Measurements from ENCODE around the gene RTN3. TPM values are rescaled to one million over a fixed set of nuclear protein-coding genes. Genes with fewer than 3 reads are reported as not detected.

RTN3 gene
- total RNA-seq, 1 experiment from 2014 or later: 173 TPM

DNA sequence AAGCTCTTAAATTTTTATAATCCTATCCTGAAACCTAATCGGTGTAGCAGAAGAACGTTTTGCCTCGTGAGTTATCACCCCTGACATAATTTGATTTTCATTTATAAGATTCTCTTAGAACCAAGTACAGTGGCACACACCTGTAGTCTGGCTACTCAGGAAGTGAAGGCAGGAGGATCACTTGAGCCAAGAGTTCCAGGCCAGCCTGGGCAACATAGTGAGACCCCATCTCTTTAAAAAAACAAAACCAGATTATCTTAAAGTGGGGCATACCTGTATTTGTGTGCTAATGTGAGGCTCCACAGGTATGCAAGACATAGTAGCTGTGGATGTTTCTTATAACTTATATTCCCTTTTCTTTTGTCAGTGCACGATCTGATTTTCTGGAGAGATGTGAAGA lies 68.3 kb downstream of the RTN3 start:
- Histone ChIP-seq H3K4me2 (ENCODE audit: insufficient read depth, insufficient read length, low read length) (no peak overlapping the region), H2AK5ac (ENCODE audit: insufficient read length, low read length) (no peak overlapping the region), H2BK15ac (ENCODE audit: low read depth, low read length) (no peak overlapping the region), H3K23ac (ENCODE audit: insufficient read length, low read depth, low read length) (no peak overlapping the region), H3K14ac (ENCODE audit: insufficient read depth, low read length) (no peak overlapping the region), H3K79me2 (ENCODE audit: insufficient read depth, low read length) (peaks cover 2% of the 10 kb centered on the region; the same call in 1 of the 2 replicates), H3K27me3 (ENCODE audit: insufficient read depth, low read length) (no peaks in the 10 kb centered on the region), H2BK20ac (ENCODE audit: low read depth, low read length, poor library complexity, severe bottlenecking) (no peak overlapping the region), H3K79me1 (ENCODE audit: insufficient read depth, low read depth, low read length, poor library complexity, severe bottlenecking) (peaks cover 4% of the 10 kb centered on the region), H3K23me2 (ENCODE audit: insufficient read length, low read depth, low read length, poor library complexity, severe bottlenecking) (no peaks in the 10 kb centered on the region), H3K56ac (ENCODE audit: insufficient read length, low read depth, low read length) (no peak overlapping the region), H3T11ph (ENCODE audit: low read length) (no peak overlapping the region), H3K18ac (ENCODE audit: insufficient read length, low read depth, low read length) (no peak overlapping the region), H3K4ac (ENCODE audit: low read depth, low read length) (no peak overlapping the region), H3K4me1 (ENCODE audit: insufficient read depth, low read length) (peaks cover 4% of the 10 kb centered on the region; the same call in 1 of the 2 replicates), H4K91ac (ENCODE audit: insufficient read length, low read depth, low read length) (no peak overlapping the region), H2BK5ac (ENCODE audit: insufficient read length, low read length) (no peak overlapping the region), H2AFZ (ENCODE audit: low read length) (no peak overlapping the region), H3K9me3 (ENCODE audit: control insufficient read depth, low read depth, low read length) (no peaks in the 10 kb centered on the region), H2BK12ac (ENCODE audit: insufficient read length, low read depth, low read length) (no peak overlapping the region), H3K9ac (ENCODE audit: extremely low read depth, insufficient read length, low read length) (no peak overlapping the region), H4K8ac (replicated peaks; ENCODE audit: insufficient read length, low read depth, low read length) (no peak overlapping the region), H4K20me1 (ENCODE audit: control insufficient read depth, insufficient read depth, insufficient read length) (no peaks in the 10 kb centered on the region), H2BK120ac (ENCODE audit: low read depth, low read length, poor library complexity, severe bottlenecking) (no peak overlapping the region), H3K27ac (ENCODE audit: insufficient read length, low read depth, low read length) (no peak overlapping the region), H4K5ac (ENCODE audit: insufficient read length, low read depth, low read length) (no peak overlapping the region)
- Mint-ChIP-seq H3K27ac (peak overlapping the region in 1 of 3 experiments; percentile 38; a peak in 1 of 7 replicates), H3K27me3 (ENCODE audit: low read depth) (no peaks in the 10 kb centered on the region), H3K4me1 (peaks cover 15 to 17% of the 10 kb centered on the region in 2 experiments), H3K9me3 (no peaks in the 10 kb centered on the region), H3K36me3 (ENCODE audit: insufficient read depth in 1 of 3, low read depth in 3 of 3) (peaks cover 11 to 56% (median 43%) of the 10 kb centered on the region in 3 experiments; a peak in 6 of 7 replicates), H3K4me3 (no peak overlapping the region)
- WGBS (ENCODE audit: extremely low coverage, insufficient read length, low lambda C conversion rate): no CpG with 5 or more reads among the region's 4 CpGs
- DNase-seq: no peak
- TF ChIP-seq, protein P1, sequence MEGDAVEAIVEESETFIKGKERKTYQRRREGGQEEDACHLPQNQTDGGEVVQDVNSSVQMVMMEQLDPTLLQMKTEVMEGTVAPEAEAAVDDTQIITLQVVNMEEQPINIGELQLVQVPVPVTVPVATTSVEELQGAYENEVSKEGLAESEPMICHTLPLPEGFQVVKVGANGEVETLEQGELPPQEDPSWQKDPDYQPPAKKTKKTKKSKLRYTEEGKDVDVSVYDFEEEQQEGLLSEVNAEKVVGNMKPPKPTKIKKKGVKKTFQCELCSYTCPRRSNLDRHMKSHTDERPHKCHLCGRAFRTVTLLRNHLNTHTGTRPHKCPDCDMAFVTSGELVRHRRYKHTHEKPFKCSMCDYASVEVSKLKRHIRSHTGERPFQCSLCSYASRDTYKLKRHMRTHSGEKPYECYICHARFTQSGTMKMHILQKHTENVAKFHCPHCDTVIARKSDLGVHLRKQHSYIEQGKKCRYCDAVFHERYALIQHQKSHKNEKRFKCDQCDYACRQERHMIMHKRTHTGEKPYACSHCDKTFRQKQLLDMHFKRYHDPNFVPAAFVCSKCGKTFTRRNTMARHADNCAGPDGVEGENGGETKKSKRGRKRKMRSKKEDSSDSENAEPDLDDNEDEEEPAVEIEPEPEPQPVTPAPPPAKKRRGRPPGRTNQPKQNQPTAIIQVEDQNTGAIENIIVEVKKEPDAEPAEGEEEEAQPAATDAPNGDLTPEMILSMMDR (conservative IDR thresholded peaks at IDR 0.05): no peak
